ENCODE data around the gene CYP2E1.
A peak's percentile ranks its signal among the peaks of the same experiment; 100 is the strongest.
"Not testable (repeated sequence)": the region's sequence is repeated elsewhere in the genome, so short reads cannot be mapped to it uniquely, and the experiment has no call there.

The CYP2E1 gene

DNA sequence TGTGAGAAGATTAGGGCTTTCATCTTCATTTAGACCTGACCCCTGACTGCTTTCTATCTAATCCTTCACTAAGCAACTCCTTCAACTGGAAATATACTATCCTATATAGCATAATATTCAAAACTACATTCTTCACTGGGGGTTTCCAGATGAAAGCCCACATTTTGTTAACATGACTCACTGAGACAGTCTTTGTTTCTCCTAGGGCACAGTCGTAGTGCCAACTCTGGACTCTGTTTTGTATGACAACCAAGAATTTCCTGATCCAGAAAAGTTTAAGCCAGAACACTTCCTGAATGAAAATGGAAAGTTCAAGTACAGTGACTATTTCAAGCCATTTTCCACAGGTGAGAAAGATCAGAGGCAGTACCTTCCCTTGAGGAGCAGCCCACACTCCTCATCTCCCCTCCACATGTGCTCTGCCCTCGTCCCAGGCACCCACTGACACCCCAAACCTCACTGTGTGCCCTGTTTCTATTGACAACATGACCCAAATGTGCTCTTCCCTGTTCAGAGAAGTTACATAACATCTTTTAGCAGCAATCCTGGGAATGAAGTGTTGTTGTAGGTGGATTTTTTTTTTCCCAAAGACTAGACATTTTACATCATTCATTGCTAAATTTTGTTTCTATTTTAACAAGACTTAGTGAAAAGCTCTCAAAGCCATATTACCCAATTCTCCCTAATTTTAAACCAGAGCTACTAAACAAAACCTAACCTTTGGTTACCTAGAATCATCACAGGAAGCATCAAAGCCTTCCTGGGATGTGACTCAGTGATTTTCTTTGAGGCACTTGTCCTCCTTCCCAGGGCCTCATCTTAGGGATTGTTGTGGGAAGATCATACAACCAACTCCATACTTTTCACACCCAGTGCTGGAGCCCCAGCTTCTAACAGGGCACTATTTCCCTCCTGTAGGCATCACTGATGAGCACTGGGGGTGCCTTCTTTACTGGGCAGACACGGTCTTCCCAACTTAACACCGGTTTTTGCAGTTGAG is 10.7 kb downstream of the CYP2E1 start:
- Histone ChIP-seq H3K36me3 (no peaks in the 10 kb centered on the region), H3K4me3 (no peak overlapping the region), H3K4me2 (no peak overlapping the region), H3K9me3 (replicated peaks in 1 of 11) (peaks cover 0 to 4% (median 0%) of the 10 kb centered on the region in 11 experiments; a peak in 1 of 22 replicates), H3K27ac (no peak overlapping the region), H3K4me1 (no peaks in the 10 kb centered on the region), H3K27me3 (no peaks in the 10 kb centered on the region), H4K20me1 (no peaks in the 10 kb centered on the region), H3K9ac (no peak overlapping the region)
- no peak for TF ChIP-seq Cebpa-rat (IDR thresholded peaks at IDR 0.05)

DNA sequence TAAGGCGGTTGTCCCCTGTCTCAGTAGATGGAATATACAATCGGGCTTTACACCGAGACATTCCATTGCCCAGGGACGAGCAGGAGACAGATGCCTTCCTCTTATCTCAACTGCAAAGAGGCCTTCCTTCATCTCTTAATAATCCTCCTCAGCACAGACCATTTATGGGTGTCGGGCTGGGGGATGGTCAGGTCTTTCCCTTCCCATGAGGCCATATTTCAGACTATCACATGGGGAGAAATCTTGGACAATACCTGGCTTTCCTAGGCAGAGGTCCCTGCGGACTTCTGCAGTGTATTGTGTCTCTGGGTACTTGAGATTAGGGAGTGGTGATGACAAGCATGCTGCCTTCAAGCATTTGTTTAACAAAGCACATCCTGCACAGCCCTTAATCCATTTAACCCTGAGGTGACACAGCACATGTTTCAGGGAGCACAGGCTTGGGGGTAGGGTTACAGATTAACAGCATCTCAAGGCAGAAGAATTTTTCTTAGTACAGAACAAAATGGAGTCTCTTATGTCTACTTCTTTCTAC is 14.3 kb downstream of the CYP2E1 start:
- not testable (repeated sequence) for H3K4me3 ChIP-seq, H3K27ac ChIP-seq, H3K4me1 ChIP-seq, H3K27me3 ChIP-seq, H4K20me1 ChIP-seq, H3K36me3 ChIP-seq, H3K4me2 ChIP-seq, H3K9ac ChIP-seq
- H3K9me3 ChIP-seq (replicated peaks in 1 of 11), result peaks cover 0 to 13% (median 8%) of the 10 kb centered on the region in 11 experiments; a peak in 17 of 22 replicates

DNA sequence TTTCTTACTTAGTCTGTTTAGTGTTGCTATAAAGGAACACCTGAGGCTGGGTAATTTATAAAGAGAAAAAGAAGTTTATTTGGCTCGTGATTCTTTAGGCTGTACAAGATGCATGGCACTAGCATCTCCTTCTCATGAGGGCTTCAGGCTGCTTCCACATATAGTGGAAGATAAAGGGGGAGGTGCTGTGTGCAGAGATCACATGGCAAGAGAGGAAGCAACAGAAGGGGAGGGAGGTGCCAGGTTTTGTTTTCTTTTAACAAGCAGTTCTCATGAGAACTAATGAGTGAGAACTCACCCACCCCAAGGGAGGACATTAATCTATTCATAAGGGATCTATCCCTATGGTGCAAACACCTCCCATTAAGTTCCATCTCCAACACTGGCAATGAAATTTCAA is 17.3 kb downstream of the CYP2E1 start:
- H3K9me3 ChIP-seq (replicated peaks in 1 of 11), result peaks cover 18 to 37% (median 30%) of the 10 kb centered on the region in 11 experiments
- H3K27ac ChIP-seq, result no peak overlapping the region
- H3K36me3 ChIP-seq, result no peaks in the 10 kb centered on the region
- no peak for TF ChIP-seq Cebpa-rat (IDR thresholded peaks at IDR 0.05)
- no peak overlapping the region for H3K4me3 ChIP-seq
- H3K4me1 ChIP-seq, result peaks cover 0 to 7% (median 0%) of the 10 kb centered on the region in 10 experiments; a peak in 2 of 20 replicates
- no peaks in the 10 kb centered on the region for H4K20me1 ChIP-seq
- peak overlapping the region in 2 of 11 experiments; percentile 6 to 8; a peak in 2 of 22 replicates for H3K4me2 ChIP-seq
- no peak overlapping the region for H3K9ac ChIP-seq
- no peaks in the 10 kb centered on the region for H3K27me3 ChIP-seq

DNA sequence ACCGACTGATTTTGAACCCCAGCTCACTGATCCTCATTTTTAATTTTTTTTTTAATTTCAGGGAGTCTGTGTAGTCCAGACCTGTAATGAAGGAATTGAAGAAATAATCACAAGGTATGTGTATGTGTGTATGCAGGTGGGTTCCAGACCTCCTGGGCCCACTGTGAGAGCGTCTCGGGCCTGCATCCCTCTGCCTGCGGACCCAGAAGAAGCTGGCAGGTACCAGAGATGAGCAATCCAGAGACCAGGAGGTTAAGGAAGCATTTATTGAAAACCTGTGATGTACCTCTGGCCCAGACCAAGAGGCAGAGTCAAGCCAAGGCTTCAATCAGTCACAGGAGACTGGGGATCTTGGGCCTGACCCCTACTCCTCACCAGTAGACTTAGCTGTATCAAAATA is 27.4 kb downstream of the CYP2E1 start:
- Histone ChIP-seq H3K9ac (no peak overlapping the region), H3K4me3 (no peak overlapping the region), H3K36me3 (no peaks in the 10 kb centered on the region), H3K4me2 (no peak overlapping the region), H3K9me3 (replicated peaks in 1 of 11) (no peaks in the 10 kb centered on the region), H3K27ac (no peak overlapping the region), H3K27me3 (no peaks in the 10 kb centered on the region; a peak in 1 of 22 replicates), H3K4me1 (peaks cover 0 to 3% (median 0%) of the 10 kb centered on the region in 10 experiments; a peak in 1 of 20 replicates), H4K20me1 (no peaks in the 10 kb centered on the region)
- no peak for TF ChIP-seq Cebpa-rat (IDR thresholded peaks at IDR 0.05)

DNA sequence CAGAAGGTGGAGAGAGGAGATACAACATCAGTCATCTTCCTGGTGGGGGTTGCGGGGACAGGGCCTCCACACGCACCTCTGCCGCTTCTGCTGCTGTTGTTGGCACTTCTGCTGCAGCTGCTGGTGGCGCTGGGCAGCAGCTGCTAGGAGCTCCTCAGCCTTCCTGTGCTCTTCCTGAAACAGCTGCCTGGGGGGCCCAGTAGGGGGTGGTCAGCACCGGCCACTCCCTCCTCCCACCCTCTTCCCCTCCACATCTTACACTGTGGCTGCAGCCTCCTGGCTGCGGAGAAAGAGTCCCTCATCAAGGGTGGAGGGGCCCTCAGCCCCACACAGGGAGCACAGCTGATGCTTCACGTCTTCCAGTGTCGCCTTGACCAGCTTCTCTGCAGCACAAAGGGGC is 28.4 kb downstream of the CYP2E1 start:
- Histone ChIP-seq H3K4me3 (no peak overlapping the region), H3K4me2 (0 out of 22 replicates have a peak overlapping the region, but pooled peaks of 1 of the 11 experiments have one; percentile 20), H3K4me1 (peaks cover 0 to 3% (median 0%) of the 10 kb centered on the region in 10 experiments; a peak in 1 of 20 replicates), H3K9ac (no peak overlapping the region), H3K9me3 (replicated peaks in 1 of 11) (no peaks in the 10 kb centered on the region), H3K27me3 (no peaks in the 10 kb centered on the region; a peak in 1 of 22 replicates), H4K20me1 (no peaks in the 10 kb centered on the region), H3K36me3 (no peaks in the 10 kb centered on the region), H3K27ac (no peak overlapping the region)
- TF ChIP-seq Cebpa-rat (IDR thresholded peaks at IDR 0.05), result no peak

DNA sequence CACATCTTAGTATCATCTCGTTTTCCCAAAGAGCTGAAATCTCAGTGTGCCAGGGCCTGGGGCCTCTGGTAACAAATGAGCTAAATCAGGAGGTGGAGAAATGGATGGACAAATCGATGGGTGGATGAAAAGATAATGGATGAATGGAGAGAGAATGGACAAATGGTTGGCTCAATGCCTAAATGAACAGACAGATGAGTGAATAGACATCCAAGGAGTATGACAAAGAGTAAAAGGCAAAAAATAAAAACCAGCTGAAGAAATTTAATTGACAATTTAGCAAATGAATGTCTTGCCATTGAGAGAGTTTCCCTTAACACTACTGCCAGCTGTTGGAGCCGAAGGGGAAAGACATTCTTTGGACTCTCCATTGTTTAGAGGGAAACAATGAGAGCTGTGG is 30.2 kb downstream of the CYP2E1 start:
- Histone ChIP-seq H3K4me1 (peaks cover 0 to 8% (median 0%) of the 10 kb centered on the region in 10 experiments; a peak in 3 of 20 replicates), H3K9ac (no peak overlapping the region), H3K4me3 (no peak overlapping the region), H3K36me3 (no peaks in the 10 kb centered on the region), H4K20me1 (no peaks in the 10 kb centered on the region), H3K4me2 (no peak overlapping the region), H3K27ac (no peak overlapping the region), H3K9me3 (replicated peaks in 1 of 11) (no peaks in the 10 kb centered on the region), H3K27me3 (no peaks in the 10 kb centered on the region; a peak in 1 of 22 replicates)
- TF ChIP-seq Cebpa-rat (IDR thresholded peaks at IDR 0.05), result no peak

DNA sequence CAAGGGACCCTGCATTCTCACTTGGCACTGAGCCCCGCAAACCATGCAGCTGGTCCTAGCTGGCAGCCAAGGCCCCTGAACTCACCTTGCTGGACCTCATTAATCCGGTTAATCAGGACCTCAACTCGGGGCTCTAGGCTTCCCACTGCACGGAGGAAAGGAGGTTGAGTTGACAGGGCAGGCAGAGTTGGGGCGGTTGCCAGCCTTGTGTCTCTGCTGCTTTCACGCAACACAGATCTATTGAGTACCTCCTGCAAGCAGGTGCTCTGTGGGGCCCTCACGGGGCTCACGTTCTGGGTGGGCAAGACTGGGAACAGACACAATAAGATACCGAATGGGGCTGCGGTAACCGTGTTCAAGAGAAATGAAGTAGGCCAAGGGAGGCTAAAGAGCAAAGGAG is 32.1 kb downstream of the CYP2E1 start:
- Histone ChIP-seq H3K9ac (no peak overlapping the region), H3K4me3 (no peak overlapping the region), H3K9me3 (replicated peaks in 1 of 11) (peaks cover 0 to 4% (median 2%) of the 10 kb centered on the region in 11 experiments; a peak in 6 of 22 replicates), H3K27me3 (no peaks in the 10 kb centered on the region; a peak in 1 of 22 replicates), H3K4me1 (peaks cover 0 to 12% (median 0%) of the 10 kb centered on the region in 10 experiments; a peak in 3 of 20 replicates), H4K20me1 (no peaks in the 10 kb centered on the region), H3K36me3 (no peaks in the 10 kb centered on the region), H3K27ac (no peak overlapping the region), H3K4me2 (no peak overlapping the region)
- no peak for TF ChIP-seq Cebpa-rat (IDR thresholded peaks at IDR 0.05)

DNA sequence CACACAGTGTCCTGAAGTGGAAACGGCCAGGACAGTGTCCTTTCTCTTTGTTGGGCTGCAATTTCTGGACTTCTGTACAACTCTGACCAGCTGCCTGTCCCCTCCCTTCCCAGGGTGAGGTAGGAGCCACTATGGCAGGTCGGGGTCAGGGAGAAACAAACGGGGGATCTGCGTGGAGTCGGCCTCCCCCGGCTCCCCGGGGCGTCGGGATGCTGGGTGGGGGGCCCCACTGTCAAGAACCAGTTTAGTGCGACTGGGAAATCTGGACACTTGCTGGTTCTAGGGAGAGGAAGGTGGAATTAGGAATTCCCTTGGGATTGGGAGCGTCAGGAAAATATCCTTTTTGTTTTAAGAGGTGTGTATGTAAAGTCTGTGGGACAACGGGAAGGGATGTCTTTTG is 37.7 kb downstream of the CYP2E1 start:
- H3K27me3 ChIP-seq, result peaks cover 2 to 3% (median 2%) of the 10 kb centered on the region in 11 experiments; a peak in 20 of 22 replicates
- no peaks in the 10 kb centered on the region for H4K20me1 ChIP-seq
- no peak overlapping the region for H3K27ac ChIP-seq
- no peak for TF ChIP-seq Cebpa-rat (IDR thresholded peaks at IDR 0.05)
- H3K9me3 ChIP-seq (replicated peaks in 1 of 11), result peaks cover 38 to 46% (median 44%) of the 10 kb centered on the region in 11 experiments
- H3K36me3 ChIP-seq, result no peaks in the 10 kb centered on the region
- H3K9ac ChIP-seq, result no peak overlapping the region
- peaks cover 0 to 12% (median 0%) of the 10 kb centered on the region in 10 experiments; a peak in 2 of 20 replicates for H3K4me1 ChIP-seq
- no peak overlapping the region for H3K4me3 ChIP-seq
- H3K4me2 ChIP-seq, result no peak overlapping the region

All from BLaER1 treated with 17β-estradiol and CSF1 and Interleukin-3, amounts not matched to agents 10 nM and 100 nM (cell line).